IPS DF 19.7 (cell line): ENCODE results near the gene PLD1.

ENCODE experiments used
- DNase-seq: peaks from one replicate; pipeline ENCODE4 v3.0.0-alpha.2; 2013; ENCODE audit warnings: low read depth, low spot score

The PLD1 gene

GRCh38 chr3:171615686-171616085 is 194.6 kb downstream of the PLD1 start:
- no peak for DNase-seq

- DNase-seq, result no peak
These were observed 195.0 kb downstream of the PLD1 start for GRCh38 chr3:171615281-171615680.

DNA sequence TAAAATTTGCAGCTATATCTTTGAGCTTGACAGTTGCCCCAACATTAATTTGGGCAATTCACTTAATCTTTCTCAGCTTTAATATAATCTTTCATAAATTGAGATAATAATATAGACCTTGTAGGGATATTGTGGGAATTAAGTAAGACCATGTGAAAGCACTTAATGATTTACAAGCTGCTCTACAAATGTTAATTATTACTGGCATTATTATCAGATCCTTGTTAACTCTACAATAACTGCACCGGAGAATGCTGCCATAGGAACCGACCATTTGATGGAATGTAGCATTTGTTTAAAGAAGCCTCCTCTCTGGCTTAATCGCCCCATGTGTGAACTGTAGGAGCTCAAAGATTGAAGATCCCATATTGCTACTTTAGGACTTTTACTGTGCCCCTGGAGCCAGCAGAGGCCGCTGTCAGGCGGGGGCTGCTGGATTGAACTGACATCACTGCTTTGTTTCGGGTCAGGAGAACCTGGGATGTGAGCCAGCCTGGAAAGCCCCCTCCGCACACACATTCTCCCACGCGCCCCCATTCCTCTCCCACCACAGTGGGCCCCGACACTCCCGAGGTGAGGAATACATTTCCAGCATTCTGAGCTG is 195.9 kb downstream of the PLD1 start:
- peak; percentile 15 for DNase-seq

GRCh38 chr3:171607452-171607851 is 202.8 kb downstream of the PLD1 start:
- DNase-seq, result no peak

DNA sequence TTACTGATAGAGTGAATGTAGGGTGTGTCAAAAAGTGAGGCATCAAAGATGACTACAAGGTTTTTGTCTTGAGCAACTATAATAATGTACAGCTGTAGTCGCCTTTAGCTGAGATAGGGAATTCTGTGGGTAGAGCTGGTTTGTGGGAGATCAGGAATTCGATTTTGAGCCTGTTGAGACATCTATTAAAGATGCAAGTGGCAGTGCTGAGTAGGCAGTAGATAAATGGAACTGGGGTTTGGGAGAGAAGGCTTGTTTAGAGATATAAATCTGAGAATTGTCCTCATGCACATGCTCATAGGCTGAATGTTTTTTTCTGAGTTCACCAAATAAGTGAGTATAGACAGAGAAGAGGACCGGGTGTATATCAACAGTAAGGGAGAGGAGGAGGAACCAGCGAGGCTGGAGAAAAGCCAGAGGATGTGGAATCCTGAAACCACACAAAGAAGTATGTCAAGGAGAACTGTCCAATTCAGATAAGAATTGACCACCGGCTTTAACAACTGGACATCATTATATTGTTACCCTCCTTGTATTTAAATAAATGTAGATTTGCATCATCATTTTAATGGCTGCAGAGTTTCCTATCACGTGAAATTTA is 204.0 kb downstream of the PLD1 start:
- DNase-seq, result no peak

DNA sequence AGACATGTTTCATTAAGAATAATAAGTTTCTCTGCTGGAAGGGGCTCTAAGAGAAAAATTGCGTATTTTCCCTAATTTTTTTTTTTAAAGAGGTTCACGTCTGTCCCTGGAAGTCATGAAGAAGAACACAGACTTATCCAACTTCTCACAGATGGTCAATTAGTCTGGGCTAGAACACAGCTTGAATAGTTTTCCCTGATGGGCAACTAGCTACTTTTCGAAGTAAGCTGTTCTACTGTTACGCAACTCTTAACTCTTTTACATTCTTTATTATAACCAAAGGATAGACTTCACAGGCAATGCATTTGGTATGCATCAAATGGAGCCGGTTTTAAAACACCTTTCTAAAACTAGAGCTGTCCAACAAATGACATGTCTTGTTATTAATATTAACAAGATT is 205.9 kb downstream of the PLD1 start:
- DNase-seq, result no peak

- no peak for DNase-seq
These were observed 208.2 kb downstream of the PLD1 start for GRCh38 chr3:171602072-171602471.

- DNase-seq, result no peak
These were observed 210.3 kb downstream of the PLD1 start for GRCh38 chr3:171600030-171600429.

GRCh38 chr3:171598990-171599389 is 211.3 kb downstream of the PLD1 start:
- no peak for DNase-seq

DNA sequence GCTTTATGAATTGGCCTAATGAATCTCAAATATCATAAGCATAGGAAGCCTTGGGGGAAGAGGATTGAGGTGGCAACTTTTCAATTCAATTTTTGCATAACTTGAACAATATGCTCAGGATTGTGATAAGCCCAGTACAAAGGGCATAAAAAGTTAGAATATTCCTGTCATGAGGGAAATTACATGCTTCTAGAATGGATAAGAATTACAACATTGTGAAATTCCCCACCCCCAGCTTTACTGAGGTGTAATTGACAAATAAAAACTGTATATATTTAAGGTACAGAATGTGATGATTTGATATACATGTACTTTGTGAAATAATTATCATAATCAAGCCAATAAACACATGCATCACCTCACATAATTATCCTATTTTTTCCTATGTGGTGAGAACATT is 217.5 kb downstream of the PLD1 start:
- DNase-seq, result no peak

DNA sequence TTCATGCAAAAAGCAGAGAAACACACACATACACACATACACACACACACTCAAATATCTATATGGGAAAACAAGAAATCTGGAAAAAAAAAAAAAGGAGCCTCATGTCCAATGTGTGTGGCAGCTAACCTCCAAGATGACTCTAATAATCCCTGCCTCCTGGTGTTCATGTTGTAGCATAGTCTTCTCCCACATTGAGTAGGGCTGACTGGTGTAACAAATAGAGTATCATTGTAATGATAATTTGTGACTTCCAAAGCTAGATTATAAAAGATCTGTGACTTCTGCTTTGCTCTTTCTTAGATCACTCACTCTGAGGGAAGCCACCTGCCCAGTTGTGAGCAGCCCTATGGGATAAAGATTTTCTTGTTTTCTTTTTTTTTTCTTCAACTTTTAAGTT is 219.2 kb downstream of the PLD1 start:
- DNase-seq, result no peak

GRCh38 chr3:171586274-171586673 is 224.0 kb downstream of the PLD1 start:
- no peak for DNase-seq

DNA sequence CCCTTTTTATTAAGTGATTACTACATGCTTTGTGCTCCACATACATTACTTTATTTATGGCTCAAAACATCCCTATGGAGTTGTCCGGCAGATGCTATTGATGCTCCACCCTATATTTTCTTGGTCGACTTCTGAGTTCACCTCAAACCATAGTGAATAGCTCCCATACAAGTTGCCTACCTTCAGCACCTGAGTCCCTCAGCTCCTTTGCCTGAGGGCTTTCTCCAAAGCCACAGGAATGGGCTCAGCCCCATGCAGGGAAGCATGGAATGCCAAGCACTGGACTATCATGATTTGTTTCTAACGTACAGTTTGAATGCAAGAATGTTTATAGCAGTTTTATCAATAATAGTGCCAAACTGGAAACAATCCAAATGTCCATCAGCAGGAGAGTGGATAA is 225.2 kb downstream of the PLD1 start:
- DNase-seq, result no peak

GRCh38 chr3:171584100-171584499 is 226.2 kb downstream of the PLD1 start:
- DNase-seq, result no peak

GRCh38 chr3:171574556-171575240 is 235.6 kb downstream of the PLD1 start:
- DNase-seq, result no peak

DNA sequence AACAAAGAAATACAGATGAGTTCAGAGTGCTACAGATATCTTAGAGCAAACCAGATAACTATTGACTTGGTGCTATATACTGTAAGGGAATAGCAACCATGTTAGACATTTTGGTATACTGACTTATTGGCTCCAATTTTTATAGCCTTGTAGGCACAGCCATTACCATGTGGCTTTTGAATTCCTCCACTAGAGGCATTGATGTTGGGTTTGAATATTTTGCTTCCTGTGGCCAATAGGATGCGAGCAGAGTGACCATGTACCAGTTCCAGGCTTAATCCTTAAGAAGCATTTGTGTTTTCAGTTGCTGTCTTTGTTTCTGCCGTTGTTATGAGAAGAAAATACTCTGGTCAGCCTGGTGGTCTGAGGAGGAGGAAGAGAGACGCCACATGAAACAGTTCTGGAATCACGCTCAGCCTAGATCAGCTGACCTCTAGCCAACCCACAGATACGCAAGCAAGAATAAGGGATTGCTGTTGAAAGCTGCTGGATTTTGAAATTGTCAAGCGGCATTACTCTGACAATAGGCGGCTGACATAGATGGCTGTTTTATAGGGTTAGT is 240.6 kb downstream of the PLD1 start:
- no peak for DNase-seq

DNA sequence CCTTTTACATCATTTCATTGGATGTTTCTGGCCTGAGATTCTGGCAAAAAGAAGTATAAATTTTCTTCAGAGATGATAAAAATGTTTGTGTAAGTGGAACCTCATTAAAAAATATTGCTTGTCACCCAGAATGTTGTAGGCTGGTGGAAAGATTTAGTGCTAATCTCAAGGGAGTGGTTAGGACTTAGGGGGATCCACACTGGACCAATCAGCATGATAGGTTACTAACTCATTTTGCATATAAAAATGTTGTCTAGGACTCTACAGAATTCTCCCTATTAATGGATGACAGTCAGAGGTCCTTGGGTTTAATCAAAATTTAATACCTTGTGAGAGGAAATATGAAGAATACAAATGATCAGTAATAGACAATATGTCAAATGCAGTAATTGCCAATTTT is 241.5 kb downstream of the PLD1 start:
- no peak for DNase-seq

- DNase-seq, result no peak
These were observed 243.4 kb downstream of the PLD1 start for GRCh38 chr3:171566803-171567422.

DNA sequence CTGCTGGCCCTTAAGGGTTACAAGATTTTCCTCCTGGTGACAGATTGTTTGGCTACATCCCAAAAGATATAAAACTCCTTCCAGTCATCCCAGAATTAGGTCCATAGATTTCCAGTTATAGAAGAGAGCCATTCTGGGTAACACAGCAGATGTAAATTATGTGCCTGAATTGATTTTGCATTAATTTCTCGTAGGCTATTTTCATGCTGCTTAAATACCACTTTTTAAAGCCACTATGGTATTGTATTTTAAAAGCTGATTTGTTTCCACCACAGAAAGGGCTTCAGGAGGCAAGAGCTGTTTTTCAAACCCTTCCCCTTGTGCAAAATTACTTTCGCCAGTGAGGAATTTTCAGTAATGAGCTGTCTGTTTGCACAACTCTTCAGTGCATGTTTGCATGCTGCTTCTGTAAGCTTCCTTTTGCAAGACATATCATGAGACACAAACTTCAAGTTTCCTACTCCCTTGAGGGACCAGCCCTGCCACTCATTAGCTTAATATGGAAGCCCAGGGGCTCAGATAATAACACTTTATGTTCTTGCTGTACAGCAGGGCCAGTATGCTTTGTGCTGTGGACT is 244.7 kb downstream of the PLD1 start:
- no peak for DNase-seq

GRCh38 chr3:171564748-171565480 is 245.4 kb downstream of the PLD1 start:
- DNase-seq, result no peak

- no peak for DNase-seq
These were observed 247.0 kb downstream of the PLD1 start for GRCh38 chr3:171563298-171563697.
